ENCODE measurements around the gene BRD8. TPM values are rescaled to one million over a fixed set of nuclear protein-coding genes. Genes with fewer than 3 reads are reported as not detected.

BRD8 gene
- total and polyA plus RNA-seq, 8 donors, result 18.1 to 69.7 (median 29.6) TPM

DNA sequence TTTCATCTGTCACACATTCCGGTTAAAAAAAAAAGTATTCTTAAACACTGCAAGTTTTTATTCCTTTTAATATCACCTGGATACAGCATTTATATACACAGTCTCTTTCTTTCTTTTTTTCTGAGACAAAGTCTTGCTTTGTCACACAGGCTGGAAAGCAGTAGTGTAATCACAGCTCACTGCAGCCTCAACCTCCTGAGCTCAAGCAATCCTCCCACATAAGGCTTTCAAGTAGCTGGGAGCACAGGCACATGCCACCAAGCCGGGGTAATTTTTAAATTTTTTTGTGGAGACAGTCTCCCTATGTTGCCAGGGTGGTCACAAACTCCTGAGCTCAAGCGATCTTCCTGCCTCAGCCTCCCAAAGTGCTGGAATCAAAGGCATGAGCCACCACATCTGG, 14.4 kb upstream of the BRD8 start:
- DNase-seq, result no peak
- intact Hi-C loops (cut with DNase I), result no loop called here
- FAIRE-seq, result no peak
- WGBS, 2 donors, result 92 to 95% methylated on average over 3 of the region's 3 CpGs
- TF ChIP-seq, protein P1, sequence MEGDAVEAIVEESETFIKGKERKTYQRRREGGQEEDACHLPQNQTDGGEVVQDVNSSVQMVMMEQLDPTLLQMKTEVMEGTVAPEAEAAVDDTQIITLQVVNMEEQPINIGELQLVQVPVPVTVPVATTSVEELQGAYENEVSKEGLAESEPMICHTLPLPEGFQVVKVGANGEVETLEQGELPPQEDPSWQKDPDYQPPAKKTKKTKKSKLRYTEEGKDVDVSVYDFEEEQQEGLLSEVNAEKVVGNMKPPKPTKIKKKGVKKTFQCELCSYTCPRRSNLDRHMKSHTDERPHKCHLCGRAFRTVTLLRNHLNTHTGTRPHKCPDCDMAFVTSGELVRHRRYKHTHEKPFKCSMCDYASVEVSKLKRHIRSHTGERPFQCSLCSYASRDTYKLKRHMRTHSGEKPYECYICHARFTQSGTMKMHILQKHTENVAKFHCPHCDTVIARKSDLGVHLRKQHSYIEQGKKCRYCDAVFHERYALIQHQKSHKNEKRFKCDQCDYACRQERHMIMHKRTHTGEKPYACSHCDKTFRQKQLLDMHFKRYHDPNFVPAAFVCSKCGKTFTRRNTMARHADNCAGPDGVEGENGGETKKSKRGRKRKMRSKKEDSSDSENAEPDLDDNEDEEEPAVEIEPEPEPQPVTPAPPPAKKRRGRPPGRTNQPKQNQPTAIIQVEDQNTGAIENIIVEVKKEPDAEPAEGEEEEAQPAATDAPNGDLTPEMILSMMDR (IDR thresholded peaks at IDR 0.05), result no peak
- no peak overlapping the region for H3K4me3 ChIP-seq
- no peaks in the 10 kb centered on the region for H3K27me3 ChIP-seq
- no peak for ATAC-seq
- no peak overlapping the region for H3K27ac ChIP-seq
- H3K36me3 ChIP-seq, result peaks cover 0 to 42% (median 5%) of the 10 kb centered on the region in 3 donors
- H3K4me1 ChIP-seq, result no peaks in the 10 kb centered on the region
- H3K9me3 ChIP-seq, result no peaks in the 10 kb centered on the region

DNA sequence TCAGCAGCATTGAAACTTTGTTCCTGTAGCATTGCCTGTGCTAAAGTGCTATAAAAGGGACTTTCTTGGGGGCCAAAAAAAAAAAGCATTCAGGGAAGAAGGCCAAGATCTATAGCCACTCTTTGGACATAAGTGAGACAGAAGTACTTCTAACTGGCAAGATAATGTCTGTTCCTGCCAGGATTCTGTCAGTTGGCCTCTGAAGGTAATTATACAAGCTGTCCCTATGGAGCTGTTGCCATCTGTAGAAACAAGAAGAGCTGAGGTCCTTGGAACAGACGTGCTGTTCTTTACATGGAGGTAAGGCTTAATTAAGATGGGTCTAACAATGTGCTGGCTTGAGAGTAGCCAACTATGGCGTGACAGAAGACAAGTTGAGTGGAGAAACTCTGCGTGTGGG, 10.2 kb upstream of the BRD8 start:
- Histone ChIP-seq H3K36me3 (peaks cover 0 to 53% (median 5%) of the 10 kb centered on the region in 3 donors), H3K9me3 (no peaks in the 10 kb centered on the region), H3K27me3 (no peaks in the 10 kb centered on the region), H3K4me3 (no peak overlapping the region), H3K27ac (no peak overlapping the region), H3K4me1 (no peaks in the 10 kb centered on the region)
- TF ChIP-seq, protein P1 (IDR thresholded peaks at IDR 0.05), result no peak
- 84 to 91% methylated on average over 3 of the region's 3 CpGs for WGBS, 2 donors
- ATAC-seq, result no peak
- FAIRE-seq, result no peak
- no peak for DNase-seq
- intact Hi-C loops (cut with DNase I), result no loop called here

DNA sequence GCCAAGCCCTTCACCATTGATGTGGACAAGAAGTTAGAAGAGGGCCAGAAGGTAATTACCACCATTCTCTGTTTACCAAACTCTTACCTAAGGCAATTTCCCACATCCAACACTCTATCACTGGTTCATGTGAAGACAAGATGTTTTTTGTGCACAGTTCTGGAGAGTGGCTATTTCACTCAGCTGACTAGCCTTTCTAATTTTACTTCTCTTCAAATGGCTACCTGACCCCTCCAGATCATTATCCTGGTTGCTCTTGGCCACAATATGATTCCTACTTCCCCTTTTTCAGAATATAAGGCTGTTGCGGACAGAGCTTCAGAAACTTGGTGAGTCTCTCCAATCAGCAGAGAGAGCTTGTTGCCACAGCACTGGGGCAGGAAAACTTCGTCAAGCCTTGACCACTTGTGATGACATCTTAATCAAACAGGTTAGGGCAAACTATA, 7.6 kb upstream of the BRD8 start:
- 90 to 95% methylated on average over 2 of the region's 2 CpGs for WGBS, 2 donors
- no peaks in the 10 kb centered on the region for H3K4me1 ChIP-seq
- H3K36me3 ChIP-seq, result peaks cover 0 to 34% (median 5%) of the 10 kb centered on the region in 3 donors
- H3K27ac ChIP-seq, result no peak overlapping the region
- H3K4me3 ChIP-seq, result no peak overlapping the region
- no peak for ATAC-seq
- no peaks in the 10 kb centered on the region for H3K9me3 ChIP-seq
- TF ChIP-seq, protein P1 (IDR thresholded peaks at IDR 0.05), result no peak
- intact Hi-C loops (cut with DNase I), result no loop called here
- no peak for DNase-seq
- no peak for FAIRE-seq
- no peaks in the 10 kb centered on the region for H3K27me3 ChIP-seq

DNA sequence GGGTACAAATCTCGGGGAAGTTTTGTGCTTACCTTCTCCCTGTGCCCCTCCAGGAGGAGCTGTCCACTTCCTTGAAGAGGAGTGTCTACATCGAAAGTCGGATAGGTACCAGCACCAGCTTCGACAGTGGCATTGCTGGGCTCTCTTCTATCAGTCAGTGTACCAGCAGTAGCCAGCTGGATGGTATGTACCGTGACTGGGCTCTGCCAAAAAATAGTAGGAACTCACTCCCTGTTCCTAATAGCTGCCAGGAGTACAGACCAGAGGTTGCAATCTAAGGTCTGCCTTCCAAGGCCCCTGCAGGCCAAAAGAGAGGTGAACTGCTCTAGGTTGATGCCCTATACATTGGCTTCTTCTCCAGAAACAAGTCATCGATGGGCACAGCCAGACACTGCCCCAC, 4.4 kb upstream of the BRD8 start:
- H3K27me3 ChIP-seq, result no peaks in the 10 kb centered on the region
- peaks cover 0 to 3% (median 0%) of the 10 kb centered on the region in 3 donors for H3K4me1 ChIP-seq
- 80 to 91% methylated on average over 6 of the region's 6 CpGs for WGBS, 2 donors
- TF ChIP-seq, protein P1 (IDR thresholded peaks at IDR 0.05), result no peak
- intact Hi-C loops (cut with DNase I), result no loop called here
- peaks cover 0 to 11% (median 0%) of the 10 kb centered on the region in 3 donors for H3K36me3 ChIP-seq
- no peaks in the 10 kb centered on the region for H3K9me3 ChIP-seq
- H3K4me3 ChIP-seq, result no peak overlapping the region
- no peak overlapping the region for H3K27ac ChIP-seq
- no peak for FAIRE-seq
- DNase-seq, result no peak
- ATAC-seq, result no peak

DNA sequence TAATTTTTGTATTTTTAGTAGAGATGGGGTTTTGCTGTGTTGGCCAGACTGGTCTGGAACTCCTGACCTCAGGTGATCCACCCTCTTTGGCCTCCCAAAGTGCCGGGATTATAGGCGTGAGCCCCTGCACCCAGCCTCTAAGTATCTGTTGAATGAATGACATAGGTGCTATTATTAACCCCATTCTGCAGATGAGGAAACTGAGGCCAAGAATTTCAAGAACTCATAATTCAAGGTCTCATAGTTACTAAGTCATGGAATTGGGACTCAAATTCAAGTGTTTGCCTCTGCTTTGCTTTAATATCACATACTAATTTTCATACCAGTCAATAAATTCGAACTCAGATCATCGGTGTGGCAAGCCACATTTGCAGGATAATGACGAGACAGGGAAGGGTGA, 2.4 kb upstream of the BRD8 start:
- ATAC-seq, result no peak
- no peak for DNase-seq
- peaks cover 0 to under 1% (median 0%) of the 10 kb centered on the region in 3 donors for H3K36me3 ChIP-seq
- intact Hi-C loops (cut with DNase I), result no loop called here
- no peaks in the 10 kb centered on the region for H3K9me3 ChIP-seq
- peaks cover 0 to 7% (median 7%) of the 10 kb centered on the region in 3 donors for H3K4me1 ChIP-seq
- WGBS, 2 donors, result 76 to 83% methylated on average over 5 of the region's 5 CpGs
- H3K27ac ChIP-seq, result no peak overlapping the region
- TF ChIP-seq, protein P1 (IDR thresholded peaks at IDR 0.05), result no peak
- H3K4me3 ChIP-seq, result no peak overlapping the region
- no peaks in the 10 kb centered on the region for H3K27me3 ChIP-seq
- no peak for FAIRE-seq

All from pancreas (tissue), 10 donors.